Measurements from ENCODE around the gene KATNAL1.

GRCh38 chr13:30313311-30313710, 6.0 kb upstream of the KATNAL1 start:
- no peak for TF ChIP-seq TAF1 (IDR thresholded peaks at IDR 0.05; ENCODE audit: borderline replicate concordance, low read depth, low read length)
- TF ChIP-seq CTCF (IDR thresholded peaks at IDR 0.05): no peak
- no peak for TF ChIP-seq GABPA (IDR thresholded peaks at IDR 0.05; ENCODE audit: low read depth)
- TF ChIP-seq YY1 (IDR thresholded peaks at IDR 0.05; ENCODE audit: low read depth): no peak
- no peak for TF ChIP-seq ZBTB33 (IDR thresholded peaks at IDR 0.05; ENCODE audit: borderline replicate concordance, low read depth)
- TF ChIP-seq POLR2AphosphoS5 (IDR thresholded peaks at IDR 0.05; ENCODE audit: low read depth, low read length): no peak
- TF ChIP-seq USF2 (IDR thresholded peaks at IDR 0.05; ENCODE audit: borderline replicate concordance, low read depth, low read length): no peak
- TF ChIP-seq SMC3 (IDR thresholded peaks at IDR 0.05; ENCODE audit: low read depth, low read length): no peak
- TF ChIP-seq RCOR1 (IDR thresholded peaks at IDR 0.05; ENCODE audit: low read length): no peak
- no peak for TF ChIP-seq RFX5 (IDR thresholded peaks at IDR 0.05; ENCODE audit: low read length)
- no peak for TF ChIP-seq MAX (IDR thresholded peaks at IDR 0.05; ENCODE audit: low read depth)
- TF ChIP-seq EP300 (IDR thresholded peaks at IDR 0.05; ENCODE audit: borderline replicate concordance in 1 of 2, low read depth in 1 of 2, low read length in 1 of 2): no peak
- TF ChIP-seq TEAD4 (IDR thresholded peaks at IDR 0.05; ENCODE audit: borderline replicate concordance, insufficient read depth): no peak
